GM12875 (cell line): ENCODE measurements around the gene NPNT.
A peak's percentile ranks its signal among the peaks of the same experiment; 100 is the strongest.
"Not testable (repeated sequence)": the region's sequence is repeated elsewhere in the genome, so short reads cannot be mapped to it uniquely, and the experiment has no call there.

ENCODE experiments used
- H3K4me3 ChIP-seq: one replicate; pipeline ENCODE4 v1.5.1; 2011; ENCODE audit warnings: low read depth, low read length, control low read depth
- CTCF ChIP-seq: IDR thresholded peaks from 2 replicates; pipeline ENCODE4 v1.5.1; 2011; ENCODE audit warnings: low read depth, mild to moderate bottlenecking, control low read depth, inconsistent platforms, low read length, moderate library complexity, borderline replicate concordance; ENCODE audit not compliant: insufficient read depth

Gene NPNT

GRCh38 chr4:105894660-105895582, at the start of gene NPNT:
Gene NPNT, plus strand, starts transcription at chr4:105895471. Its CDS starts 182 bp downstream, at chr4:105895653.
- no peak for TF ChIP-seq CTCF
- H3K4me3 ChIP-seq: peak within 1 kb of the TSS; percentile 95

- no peak for TF ChIP-seq CTCF
- H3K4me3 ChIP-seq: no peak overlapping the region
Observed at GRCh38 chr4:105845559-105845958, 49.7 kb upstream of the NPNT start.

GRCh38 chr4:105848359-105848758, 46.9 kb upstream of the NPNT start:
- H3K4me3 ChIP-seq: not testable (repeated sequence)

GRCh38 chr4:105851196-105851595, 44.1 kb upstream of the NPNT start:
- TF ChIP-seq CTCF: no peak
- H3K4me3 ChIP-seq: no peak overlapping the region

GRCh38 chr4:105852230-105852629, 43.0 kb upstream of the NPNT start:
- H3K4me3 ChIP-seq: not testable (repeated sequence)

- TF ChIP-seq CTCF: no peak
- H3K4me3 ChIP-seq: no peak overlapping the region
Observed at GRCh38 chr4:105858466-105859040, 36.7 kb upstream of the NPNT start.

- TF ChIP-seq CTCF: no peak
- H3K4me3 ChIP-seq: no peak overlapping the region
Observed at GRCh38 chr4:105859233-105859632, 36.0 kb upstream of the NPNT start.

GRCh38 chr4:105870963-105871362, 24.3 kb upstream of the NPNT start:
- no peak for TF ChIP-seq CTCF
- H3K4me3 ChIP-seq: no peak overlapping the region
